Measurements from ENCODE around the gene ZNF319. TPM values are rescaled to one million over a fixed set of nuclear protein-coding genes. Genes with fewer than 3 reads are reported as not detected.

ZNF319 gene
- total RNA-seq, 1 experiment from 2014 or later: 5.5 TPM

DNA sequence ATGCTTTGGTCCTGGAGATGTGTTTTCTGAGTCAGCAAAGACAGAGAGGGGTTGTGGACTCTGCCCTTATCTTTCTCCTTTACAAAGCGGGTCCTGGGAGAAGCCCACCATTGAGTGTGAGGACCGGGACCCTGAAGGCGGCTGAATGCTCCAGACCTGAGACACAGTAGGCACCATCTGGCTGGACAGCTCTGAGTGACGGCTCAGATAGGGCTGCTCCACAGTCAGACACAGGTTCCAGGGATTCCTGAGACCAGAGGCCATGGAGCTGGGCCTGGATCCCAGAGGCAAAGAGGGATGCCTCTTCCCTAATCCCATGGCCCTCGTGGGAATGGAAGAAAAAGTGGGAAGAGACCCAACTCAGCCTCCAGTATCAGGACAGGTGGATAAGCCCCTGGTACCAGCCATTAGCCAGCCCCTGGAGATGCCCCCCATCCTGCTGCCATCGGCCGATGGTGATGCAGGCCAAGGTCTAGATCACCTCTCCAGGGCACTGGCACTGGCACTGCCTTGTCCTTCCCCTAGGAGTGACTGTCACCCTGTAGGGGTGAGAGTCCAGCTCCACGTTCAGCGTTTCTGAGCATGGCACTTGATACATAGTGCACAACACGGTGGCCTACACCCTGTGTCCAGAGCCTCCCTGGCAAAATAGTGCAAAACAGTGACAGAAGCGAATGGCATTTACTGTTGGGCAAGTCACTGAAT, 29.8 kb upstream of the ZNF319 start (continued):
- TF ChIP-seq, protein P1, sequence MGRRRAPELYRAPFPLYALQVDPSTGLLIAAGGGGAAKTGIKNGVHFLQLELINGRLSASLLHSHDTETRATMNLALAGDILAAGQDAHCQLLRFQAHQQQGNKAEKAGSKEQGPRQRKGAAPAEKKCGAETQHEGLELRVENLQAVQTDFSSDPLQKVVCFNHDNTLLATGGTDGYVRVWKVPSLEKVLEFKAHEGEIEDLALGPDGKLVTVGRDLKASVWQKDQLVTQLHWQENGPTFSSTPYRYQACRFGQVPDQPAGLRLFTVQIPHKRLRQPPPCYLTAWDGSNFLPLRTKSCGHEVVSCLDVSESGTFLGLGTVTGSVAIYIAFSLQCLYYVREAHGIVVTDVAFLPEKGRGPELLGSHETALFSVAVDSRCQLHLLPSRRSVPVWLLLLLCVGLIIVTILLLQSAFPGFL (CRISPR knock-in tag; IDR thresholded peaks at IDR 0.05; ENCODE audit: borderline replicate concordance): no peak
- no peak for TF ChIP-seq KAT7 (CRISPR knock-in tag; IDR thresholded peaks at IDR 0.05; ENCODE audit: borderline replicate concordance)

DNA sequence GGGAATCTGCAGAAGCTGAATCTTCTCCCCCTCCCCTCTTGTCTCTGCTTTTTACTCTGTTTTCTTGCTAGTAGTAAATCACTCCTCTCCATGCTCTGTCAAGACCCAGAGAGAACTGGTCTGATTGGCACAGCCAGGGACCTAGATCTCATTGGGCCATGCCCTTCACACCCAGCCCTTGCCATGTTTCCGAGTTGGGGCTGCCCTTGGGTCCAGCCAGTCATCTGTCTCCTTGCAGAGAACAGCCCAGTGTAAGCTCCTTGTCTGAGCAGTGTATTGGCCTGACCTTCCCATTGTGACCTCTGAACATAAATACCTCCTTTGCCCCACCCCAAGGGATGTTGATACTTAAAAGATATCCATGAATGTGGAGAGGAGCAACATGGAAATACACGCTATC, 28.9 kb upstream of the ZNF319 start:
- ChIA-PET POLR2A (no interaction called here), CTCF (interaction anchor here (0.5 to 4.2 kb wide), 4 partner anchors 18 to 320 kb away, joined by 3 to 45 read pairs (median 16); no protein-coding TSS in a partner anchor)
- H3K4me3 Mint-ChIP-seq: no peak overlapping the region

DNA sequence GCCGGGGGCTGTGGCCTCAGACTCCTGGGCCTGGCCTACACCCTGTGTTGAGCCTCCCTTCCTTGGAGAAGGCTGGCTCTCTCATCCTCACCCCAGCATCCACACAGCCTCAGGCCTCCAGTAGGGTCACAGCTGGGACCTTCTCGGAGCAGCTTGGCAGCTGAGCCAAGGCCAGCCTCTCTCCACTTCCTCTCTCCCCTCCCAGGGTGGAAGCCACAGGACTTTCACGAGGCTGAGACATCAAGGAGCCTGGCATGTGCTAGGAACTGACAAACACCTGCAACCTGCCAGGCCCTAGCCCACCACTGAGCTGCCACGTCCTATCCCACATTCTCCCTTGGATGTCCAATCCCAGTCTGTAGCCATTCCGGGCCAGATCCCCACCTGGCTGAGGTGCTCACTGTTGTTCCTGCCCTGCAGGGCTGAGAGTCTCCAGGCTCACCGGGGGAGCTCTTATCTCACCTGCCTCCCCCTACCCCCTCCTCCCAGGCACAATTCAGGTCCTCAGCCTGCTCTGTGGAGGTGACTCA, 28.1 kb upstream of the ZNF319 start:
- peaks cover 10% of the 10 kb centered on the region for H3K27me3 Mint-ChIP-seq (ENCODE audit: low read depth)
- TF ChIP-seq, protein P2, sequence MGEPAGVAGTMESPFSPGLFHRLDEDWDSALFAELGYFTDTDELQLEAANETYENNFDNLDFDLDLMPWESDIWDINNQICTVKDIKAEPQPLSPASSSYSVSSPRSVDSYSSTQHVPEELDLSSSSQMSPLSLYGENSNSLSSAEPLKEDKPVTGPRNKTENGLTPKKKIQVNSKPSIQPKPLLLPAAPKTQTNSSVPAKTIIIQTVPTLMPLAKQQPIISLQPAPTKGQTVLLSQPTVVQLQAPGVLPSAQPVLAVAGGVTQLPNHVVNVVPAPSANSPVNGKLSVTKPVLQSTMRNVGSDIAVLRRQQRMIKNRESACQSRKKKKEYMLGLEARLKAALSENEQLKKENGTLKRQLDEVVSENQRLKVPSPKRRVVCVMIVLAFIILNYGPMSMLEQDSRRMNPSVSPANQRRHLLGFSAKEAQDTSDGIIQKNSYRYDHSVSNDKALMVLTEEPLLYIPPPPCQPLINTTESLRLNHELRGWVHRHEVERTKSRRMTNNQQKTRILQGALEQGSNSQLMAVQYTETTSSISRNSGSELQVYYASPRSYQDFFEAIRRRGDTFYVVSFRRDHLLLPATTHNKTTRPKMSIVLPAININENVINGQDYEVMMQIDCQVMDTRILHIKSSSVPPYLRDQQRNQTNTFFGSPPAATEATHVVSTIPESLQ (CRISPR knock-in tag; IDR thresholded peaks at IDR 0.05): no peak
- TF ChIP-seq, protein P3, sequence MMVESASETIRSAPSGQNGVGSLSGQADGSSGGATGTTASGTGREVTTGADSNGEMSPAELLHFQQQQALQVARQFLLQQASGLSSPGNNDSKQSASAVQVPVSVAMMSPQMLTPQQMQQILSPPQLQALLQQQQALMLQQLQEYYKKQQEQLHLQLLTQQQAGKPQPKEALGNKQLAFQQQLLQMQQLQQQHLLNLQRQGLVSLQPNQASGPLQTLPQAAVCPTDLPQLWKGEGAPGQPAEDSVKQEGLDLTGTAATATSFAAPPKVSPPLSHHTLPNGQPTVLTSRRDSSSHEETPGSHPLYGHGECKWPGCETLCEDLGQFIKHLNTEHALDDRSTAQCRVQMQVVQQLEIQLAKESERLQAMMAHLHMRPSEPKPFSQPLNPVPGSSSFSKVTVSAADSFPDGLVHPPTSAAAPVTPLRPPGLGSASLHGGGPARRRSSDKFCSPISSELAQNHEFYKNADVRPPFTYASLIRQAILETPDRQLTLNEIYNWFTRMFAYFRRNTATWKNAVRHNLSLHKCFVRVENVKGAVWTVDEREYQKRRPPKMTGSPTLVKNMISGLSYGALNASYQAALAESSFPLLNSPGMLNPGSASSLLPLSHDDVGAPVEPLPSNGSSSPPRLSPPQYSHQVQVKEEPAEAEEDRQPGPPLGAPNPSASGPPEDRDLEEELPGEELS (CRISPR knock-in tag; IDR thresholded peaks at IDR 0.05): peak; percentile 58; the same call in 1 of the 2 replicates
- POLR2A ChIA-PET: interaction anchor here (3.1 kb wide), 1 partner anchor 100 kb away, joined by 29 read pairs; the partner anchor contains the start of gene CFAP20
- peak overlapping the region; percentile 69 for H3K4me3 Mint-ChIP-seq
- ATAC-seq (no peak), DNase-seq (ENCODE audit: low spot score) (no peak)
- peak overlapping the region; percentile 4; the same call in 1 of the 2 replicates for H3K27ac Mint-ChIP-seq
- peaks cover 53% of the 10 kb centered on the region for H3K4me1 Mint-ChIP-seq
- H3K36me3 Mint-ChIP-seq: peaks cover 6% of the 10 kb centered on the region; the same call in 1 of the 2 replicates
- CTCF ChIA-PET: interaction anchor here (0.7 to 4.2 kb wide), 15 partner anchors 10 to 268 kb away, joined by 3 to 45 read pairs (median 5); partner anchors contain the start of genes CFAP20 and USB1
- H3K9me3 Mint-ChIP-seq: no peaks in the 10 kb centered on the region

More for the DNA sequence above, 28.9 kb upstream of the ZNF319 start:
- TF ChIP-seq NFATC4 (CRISPR knock-in tag; IDR thresholded peaks at IDR 0.05): no peak
- TF ChIP-seq, protein P4, sequence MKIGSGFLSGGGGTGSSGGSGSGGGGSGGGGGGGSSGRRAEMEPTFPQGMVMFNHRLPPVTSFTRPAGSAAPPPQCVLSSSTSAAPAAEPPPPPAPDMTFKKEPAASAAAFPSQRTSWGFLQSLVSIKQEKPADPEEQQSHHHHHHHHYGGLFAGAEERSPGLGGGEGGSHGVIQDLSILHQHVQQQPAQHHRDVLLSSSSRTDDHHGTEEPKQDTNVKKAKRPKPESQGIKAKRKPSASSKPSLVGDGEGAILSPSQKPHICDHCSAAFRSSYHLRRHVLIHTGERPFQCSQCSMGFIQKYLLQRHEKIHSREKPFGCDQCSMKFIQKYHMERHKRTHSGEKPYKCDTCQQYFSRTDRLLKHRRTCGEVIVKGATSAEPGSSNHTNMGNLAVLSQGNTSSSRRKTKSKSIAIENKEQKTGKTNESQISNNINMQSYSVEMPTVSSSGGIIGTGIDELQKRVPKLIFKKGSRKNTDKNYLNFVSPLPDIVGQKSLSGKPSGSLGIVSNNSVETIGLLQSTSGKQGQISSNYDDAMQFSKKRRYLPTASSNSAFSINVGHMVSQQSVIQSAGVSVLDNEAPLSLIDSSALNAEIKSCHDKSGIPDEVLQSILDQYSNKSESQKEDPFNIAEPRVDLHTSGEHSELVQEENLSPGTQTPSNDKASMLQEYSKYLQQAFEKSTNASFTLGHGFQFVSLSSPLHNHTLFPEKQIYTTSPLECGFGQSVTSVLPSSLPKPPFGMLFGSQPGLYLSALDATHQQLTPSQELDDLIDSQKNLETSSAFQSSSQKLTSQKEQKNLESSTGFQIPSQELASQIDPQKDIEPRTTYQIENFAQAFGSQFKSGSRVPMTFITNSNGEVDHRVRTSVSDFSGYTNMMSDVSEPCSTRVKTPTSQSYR (CRISPR knock-in tag; IDR thresholded peaks at IDR 0.05): no peak
- no peak for TF ChIP-seq GTF2I (CRISPR knock-in tag; conservative IDR thresholded peaks at IDR 0.05)
- no peak for TF ChIP-seq CREM (CRISPR knock-in tag; IDR thresholded peaks at IDR 0.05)
- Mint-ChIP-seq H3K27ac (peak overlapping the region; percentile 4; the same call in 1 of the 2 replicates), H3K27me3 (ENCODE audit: low read depth) (peaks cover 3% of the 10 kb centered on the region), H3K36me3 (peaks cover 6% of the 10 kb centered on the region; the same call in 1 of the 2 replicates), H3K9me3 (no peaks in the 10 kb centered on the region), H3K4me1 (peaks cover 45% of the 10 kb centered on the region)
- DNase-seq (ENCODE audit: low spot score) (no peak), ATAC-seq (no peak)

DNA sequence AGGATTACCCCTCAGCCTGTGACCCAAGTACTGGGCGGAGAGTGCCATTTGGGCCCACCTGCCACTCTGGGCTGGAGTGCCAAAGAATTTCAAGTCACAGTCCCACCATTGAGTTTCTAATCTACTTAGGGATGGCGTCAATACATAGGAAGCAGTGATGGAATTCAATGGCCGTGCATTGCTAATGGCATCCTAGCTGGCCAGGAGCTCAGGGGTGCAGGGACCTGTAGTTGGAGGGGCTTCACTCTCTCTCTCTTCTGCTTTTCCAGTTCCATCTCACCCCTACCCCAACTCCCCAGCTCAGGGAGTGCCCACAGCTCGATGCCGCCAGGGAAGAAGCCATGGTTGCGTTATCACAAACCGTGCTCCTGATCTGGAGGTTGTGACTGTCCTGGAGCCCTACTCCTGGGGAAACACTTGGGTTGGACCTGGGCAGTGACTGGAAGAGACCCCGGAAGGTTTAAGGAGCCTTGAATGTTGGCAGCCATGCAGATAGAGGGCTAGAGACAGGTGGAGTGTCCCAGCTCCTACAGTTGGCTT, 27.5 kb upstream of the ZNF319 start:
- 0 out of 2 replicates have a peak, but pooled peaks have one; percentile 28 for TF ChIP-seq MAX (CRISPR knock-in tag; IDR thresholded peaks at IDR 0.05)
- TF ChIP-seq, protein P5, sequence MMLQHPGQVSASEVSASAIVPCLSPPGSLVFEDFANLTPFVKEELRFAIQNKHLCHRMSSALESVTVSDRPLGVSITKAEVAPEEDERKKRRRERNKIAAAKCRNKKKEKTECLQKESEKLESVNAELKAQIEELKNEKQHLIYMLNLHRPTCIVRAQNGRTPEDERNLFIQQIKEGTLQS (CRISPR knock-in tag; conservative IDR thresholded peaks at IDR 0.05): no peak
- TF ChIP-seq ZNF263 (CRISPR knock-in tag; IDR thresholded peaks at IDR 0.05; ENCODE audit: low read depth): no peak
- no peak for TF ChIP-seq MYBL2 (CRISPR knock-in tag; IDR thresholded peaks at IDR 0.05)
- TF ChIP-seq ZBTB21 (CRISPR knock-in tag; IDR thresholded peaks at IDR 0.05; ENCODE audit: borderline replicate concordance): no peak
- TF ChIP-seq NR3C1 (CRISPR knock-in tag; conservative IDR thresholded peaks at IDR 0.05; ENCODE audit: low read depth): 0 out of 2 replicates have a peak, but pooled peaks have one; percentile 6
- DNase-seq (ENCODE audit: low spot score) (no peak), ATAC-seq (no peak)
- no peaks in the 10 kb centered on the region for H3K9me3 Mint-ChIP-seq
- H3K27me3 Mint-ChIP-seq (ENCODE audit: low read depth): peaks cover 10% of the 10 kb centered on the region
- peak overlapping the region; percentile 69 for H3K4me3 Mint-ChIP-seq
- ChIA-PET POLR2A (interaction anchor here (0.5 to 3.1 kb wide), 6 partner anchors 22 to 1727 kb away, joined by 4 to 29 read pairs (median 5); partner anchors contain the start of gene CFAP20), CTCF (interaction anchor here (0.7 to 4.2 kb wide), 21 partner anchors 9 to 267 kb away, joined by 3 to 45 read pairs (median 5); partner anchors contain the start of genes CFAP20 and USB1)
- H3K27ac Mint-ChIP-seq: peak overlapping the region; percentile 96
- H3K4me1 Mint-ChIP-seq: peaks cover 55% of the 10 kb centered on the region
- H3K36me3 Mint-ChIP-seq: peaks cover 6% of the 10 kb centered on the region; the same call in 1 of the 2 replicates
